CD4-positive, alpha-beta T cell treated with Interferon alpha-2 for 1 hour (primary cell): ENCODE results near the gene NMNAT2.

ENCODE experiments used
- DNase-seq, 2 donors: peaks; one replicate each; pipeline ENCODE4 v3.0.0-alpha.2; 2020 to 2022

NMNAT2 gene

DNA sequence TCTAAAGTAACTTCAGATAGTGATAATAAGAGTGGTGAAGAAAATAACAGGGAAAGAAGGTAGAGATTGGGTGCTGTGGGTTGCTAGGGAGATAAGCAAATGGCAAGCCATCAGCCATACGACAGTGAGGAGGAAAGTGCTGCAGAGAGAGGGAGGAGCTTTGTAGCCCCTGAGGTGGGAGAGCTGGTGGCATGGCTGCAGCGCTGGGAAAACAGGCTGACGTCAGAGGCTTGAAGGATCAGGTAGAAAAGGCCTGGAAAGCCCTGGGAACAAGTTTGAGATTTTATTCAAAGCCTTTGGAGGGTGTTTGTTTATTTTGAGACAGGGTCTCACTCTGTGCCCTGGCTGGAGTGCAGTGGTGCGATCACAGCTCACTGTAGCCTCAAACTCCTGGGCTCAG is 109.5 kb downstream of the NMNAT2 start:
- no peak for DNase-seq

DNA sequence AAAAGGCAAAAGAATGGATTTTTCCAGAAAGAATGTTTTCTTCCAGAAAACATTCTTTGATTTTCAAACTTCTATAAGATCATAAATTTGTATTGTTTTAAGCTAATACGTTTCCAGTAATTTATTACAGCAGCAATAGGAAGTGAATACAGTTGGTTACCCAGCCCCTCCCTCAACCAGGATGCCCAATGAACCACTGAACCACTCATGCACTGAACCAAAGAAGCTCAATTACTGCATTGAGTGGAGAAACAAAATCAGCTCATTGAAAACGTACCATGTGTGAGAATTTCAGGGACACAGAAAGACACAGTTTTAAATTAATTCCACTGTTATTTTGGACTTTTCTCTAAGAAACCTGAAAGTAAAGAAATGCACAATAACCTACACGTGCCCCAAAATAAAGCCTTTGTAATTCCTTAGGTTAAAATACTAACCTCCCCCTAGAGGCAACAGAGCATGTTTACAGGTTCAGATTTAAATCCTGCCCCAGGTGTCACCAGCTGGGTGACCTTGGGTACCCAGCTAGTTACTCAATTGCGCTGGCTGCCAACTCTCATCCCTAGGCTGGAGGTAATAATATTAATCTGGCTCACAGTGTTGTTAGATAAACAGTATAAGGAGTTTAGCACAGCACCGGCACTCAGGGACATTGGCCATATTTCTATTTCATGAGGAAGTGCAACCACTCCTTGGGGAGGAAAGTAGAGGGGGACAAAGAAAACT is 111.7 kb downstream of the NMNAT2 start:
- no peak for DNase-seq

DNA sequence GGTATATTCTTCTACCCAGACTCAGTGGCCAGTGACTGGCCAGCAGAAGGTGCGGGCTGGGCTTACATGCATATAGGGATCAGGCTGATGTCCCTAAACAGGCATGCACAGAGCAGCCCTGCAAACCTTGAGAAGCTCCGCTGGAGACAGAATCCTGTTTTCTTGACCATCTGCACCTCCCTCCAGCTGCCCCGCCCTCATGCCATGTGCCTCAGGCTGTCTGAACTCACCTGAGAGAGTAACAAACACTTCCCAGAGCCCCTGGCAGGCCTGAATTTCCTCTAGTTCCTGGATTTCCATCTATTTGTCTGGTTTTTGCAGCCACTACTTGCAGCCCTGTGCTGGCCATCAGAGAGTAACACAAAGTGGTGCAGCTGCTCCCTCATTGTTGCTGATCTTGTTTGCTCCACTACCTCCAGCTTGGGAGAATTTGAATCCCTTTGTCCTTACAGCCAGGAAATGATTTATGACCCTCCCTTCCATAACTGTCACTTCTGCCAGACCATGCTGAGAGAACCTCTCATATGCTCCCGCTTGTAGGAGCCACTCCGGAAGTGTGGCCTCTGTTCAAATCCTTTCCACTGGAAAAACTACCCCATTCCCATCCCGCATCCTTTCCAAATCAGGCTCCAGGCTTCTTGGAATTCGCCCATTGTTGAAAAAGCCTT is 113.6 kb downstream of the NMNAT2 start:
- DNase-seq = no peak

DNA sequence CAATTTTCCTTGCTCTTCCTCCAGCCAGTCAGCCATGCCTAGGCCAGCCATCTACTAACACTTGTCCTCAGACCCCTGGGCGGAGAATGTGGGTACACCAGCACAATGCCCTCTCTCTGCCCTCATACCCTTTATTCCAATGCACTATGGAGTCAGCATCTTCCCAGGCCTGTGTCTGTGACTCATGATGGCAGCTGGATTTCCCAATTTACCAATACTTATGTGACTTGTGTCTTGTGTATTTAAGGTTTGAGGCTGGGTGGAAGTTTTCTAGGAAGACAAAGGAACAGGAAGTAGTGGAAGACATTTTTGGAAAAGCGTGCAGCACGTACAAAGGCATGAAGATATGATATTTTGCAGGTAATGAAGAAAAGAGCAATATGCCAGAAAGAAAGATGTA is 114.3 kb downstream of the NMNAT2 start:
- DNase-seq = no peak

DNA sequence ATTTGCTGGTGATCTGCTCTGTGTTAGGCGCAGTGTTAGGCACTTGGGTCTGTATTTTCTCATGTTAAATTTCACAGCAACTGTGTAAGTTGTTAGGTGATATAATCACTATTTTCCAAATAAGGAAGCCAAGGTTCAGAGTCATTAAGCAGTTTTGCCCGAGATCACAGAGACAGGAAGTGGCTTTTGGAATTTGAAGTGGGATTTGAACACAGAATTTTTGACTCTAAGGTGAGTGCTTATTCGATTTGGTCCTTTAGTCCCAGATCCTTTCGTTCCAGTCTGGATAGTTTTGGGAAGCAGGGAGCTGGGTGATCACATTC is 114.9 kb downstream of the NMNAT2 start:
- DNase-seq = no peak

DNA sequence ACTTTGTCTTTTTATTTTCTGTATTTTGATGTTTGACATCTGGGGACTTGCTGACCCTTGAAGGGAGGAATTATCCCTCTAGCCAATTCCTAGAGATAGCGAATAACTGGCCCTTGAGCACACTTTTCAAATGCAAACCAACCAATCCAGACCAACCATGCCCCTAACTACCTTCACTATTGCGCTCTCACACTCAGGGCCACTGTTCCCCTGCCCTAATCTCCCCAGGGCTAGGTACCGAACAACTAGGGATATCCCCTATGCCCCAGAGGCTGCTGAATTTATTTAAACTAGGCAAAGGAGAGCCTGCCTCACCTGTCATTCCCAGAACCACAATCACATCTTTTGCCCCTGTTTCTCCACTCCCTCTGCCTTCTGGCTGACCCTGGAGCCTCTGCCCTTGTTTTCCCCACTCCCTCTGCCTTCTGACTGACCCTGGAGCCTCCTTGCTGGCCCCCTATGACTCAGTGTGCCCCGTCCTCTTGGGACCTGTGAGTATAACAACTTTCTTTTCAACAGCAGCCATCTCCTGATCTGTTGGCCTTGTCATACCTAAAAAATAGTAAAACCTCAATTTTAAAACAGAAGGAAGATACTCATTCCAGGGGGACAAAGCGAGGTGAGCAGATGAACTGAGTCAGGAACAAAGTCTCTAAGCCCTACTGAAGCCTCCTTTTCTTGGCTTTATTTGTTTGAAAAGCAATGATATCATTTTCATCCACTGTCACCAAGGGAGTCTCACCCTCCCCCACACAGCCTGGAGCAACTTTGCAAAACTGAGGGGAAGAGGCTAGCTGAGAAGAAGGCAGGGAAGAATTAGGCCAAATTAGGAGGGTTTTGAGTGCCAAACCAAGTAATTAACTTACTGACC is 115.5 kb downstream of the NMNAT2 start:
- no peak for DNase-seq

DNA sequence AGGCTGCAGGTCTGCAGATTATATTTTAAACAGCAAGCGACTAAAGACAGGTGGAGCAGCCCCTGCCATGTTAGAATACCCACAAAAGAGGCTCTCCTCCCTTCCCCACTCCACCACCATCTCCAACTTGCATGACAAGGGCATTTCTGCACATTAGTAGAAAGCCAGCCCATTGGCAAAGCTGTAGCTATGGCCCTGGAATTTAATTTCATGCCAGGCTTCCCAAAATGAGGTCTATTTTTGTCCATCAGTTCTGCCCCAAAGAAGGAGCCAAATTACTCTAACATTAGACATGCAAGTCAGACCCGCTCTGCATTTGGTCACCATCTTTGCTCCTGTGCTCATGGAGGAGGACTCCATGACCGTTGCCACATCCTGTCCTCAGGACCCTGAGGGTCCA is 116.9 kb downstream of the NMNAT2 start:
- DNase-seq = no peak

DNA sequence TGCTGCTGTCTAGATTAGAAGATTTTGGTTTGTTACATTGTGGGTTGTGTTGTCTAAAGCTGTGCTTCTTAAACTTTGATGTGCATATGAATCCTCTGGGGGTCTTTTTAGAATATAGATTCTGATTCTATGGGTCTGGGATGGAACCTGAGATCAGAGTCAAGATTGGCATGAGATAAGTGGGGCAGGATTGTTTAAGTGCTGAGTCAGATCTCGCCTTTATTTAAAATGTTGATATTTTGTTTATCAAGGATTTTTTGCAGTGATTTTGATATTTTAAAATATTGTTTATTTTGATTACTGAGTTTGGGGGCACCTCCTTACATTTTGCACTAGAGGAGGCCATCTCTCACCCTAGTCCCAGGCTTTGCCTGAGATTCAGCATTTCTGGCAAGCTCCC is 117.4 kb downstream of the NMNAT2 start:
- no peak for DNase-seq

DNA sequence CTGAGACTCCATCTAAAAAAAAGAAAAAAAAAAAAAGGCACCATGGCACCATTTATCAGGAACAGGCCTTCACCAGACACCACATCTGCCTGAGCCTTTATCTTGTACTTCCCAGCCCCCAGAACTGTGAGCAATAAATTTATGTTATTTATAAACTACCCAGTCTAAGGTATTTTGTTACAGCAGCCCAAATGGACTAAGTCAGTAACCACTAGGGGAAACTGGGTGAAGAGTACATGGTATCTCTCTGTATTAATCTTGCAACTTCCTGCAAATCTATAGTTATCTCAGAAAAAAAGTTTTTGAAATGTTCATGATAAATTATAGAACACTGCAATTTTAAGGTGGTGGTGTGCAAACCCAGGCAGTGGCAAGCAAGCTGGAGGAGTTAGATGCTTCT is 117.8 kb downstream of the NMNAT2 start:
- DNase-seq = no peak

DNA sequence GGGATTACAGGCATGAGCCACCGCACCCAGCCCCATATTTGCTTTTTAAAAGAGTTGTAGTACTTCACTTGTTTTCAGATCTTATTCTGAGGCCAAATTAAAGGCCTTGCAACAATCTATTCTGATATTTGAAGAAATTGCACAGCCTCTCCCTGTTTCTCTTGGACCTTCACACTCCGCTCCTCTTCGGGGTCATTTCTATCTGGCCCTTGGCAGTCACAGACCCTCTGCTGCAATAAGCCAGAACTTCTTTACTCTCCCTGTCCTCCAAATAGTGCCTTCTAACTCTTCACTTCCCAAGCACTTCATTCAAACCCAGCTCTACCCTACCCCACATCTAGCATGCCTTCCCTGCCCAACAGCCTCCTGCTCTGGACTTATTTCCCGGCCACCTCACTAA is 121.4 kb downstream of the NMNAT2 start:
- DNase-seq = no peak

DNA sequence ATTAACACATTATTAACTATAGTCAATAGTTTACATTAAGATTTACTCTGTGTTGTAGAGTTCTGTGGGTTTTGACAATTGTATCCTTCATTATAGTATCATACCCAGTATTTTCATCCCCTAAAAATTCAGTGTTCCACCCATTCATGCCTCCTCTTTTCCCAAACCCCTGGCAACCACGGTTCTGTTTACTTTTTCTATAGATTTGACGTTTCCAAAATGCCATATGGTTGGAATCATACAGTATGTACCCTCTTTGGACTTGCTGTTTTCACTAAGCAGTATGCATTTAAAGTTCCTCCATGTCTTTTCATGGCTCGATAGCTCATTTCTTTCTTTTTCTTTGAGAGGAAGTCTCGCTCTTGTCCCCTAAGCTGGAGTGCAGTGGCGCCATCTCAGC is 122.7 kb downstream of the NMNAT2 start:
- DNase-seq = no peak

DNA sequence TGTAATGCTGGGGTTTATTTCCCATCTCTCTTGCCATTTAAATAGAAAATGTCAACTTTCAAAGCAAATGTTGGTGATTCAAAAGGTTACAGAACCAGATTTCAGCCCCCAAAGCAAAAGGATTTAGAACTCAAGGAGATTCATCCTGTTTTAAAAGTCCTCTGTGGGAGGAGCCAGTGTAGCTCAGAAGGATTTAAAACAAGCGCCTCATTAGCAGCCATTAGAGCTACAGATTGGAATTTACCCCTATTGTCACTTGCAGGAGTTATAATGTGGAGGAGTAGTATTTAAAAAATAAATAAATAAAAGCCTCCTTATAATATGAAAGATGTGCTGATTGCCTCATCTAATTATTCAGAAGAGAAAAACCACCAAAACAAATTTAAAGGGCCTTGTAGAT is 124.3 kb downstream of the NMNAT2 start:
- no peak for DNase-seq

DNA sequence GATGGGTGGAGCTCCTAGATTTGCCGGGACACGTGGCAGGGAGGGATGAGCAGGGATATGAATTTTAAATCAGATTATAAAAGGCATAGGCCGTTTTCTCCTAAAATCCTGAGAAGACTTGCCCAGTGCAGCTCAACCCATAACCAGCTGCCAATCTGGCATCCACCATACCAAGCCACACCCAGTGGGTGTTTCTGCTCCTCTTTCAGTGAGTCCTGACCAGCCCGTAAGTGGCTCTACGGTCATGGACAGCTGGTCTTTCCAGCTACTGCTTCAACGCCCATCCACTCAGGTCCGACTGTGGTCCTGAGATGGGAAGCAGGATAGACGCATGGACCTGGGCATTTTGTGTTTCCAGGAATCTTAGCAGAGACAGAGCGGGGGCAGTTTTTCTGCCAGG is 124.9 kb downstream of the NMNAT2 start:
- DNase-seq = no peak

DNA sequence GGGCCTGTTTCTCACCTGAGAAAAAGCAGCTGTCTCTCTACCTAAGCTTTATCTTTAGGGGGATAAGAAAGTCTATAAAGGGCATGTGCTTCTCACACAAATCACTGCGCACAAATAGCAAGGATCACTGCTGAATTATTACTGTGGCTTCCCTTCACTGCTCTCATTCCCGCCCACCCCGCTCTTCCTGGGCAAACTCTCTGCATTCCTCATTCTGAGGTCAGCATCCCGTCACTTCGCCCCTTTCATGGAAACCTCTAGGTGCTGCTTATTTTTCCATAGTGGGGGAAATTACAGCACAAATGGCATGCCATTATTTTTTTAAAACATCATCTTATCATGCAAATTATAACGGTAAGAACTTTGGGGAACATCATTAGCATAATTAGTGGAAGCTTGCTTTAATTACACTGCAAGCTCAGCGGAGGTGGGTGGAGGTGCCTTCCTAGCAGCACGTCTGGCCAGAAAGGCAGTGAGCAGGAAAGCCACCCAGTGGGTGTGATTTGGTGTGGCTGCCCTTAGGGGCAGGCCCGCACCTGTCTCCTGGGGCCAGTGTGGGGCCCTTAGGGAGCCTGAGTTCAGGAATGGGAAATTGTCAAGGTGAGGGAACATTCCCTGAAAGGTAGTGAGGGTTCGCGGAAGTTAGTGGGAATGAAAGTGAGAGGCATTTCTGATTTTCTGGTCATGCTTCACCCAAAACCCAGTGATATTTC is 126.2 kb downstream of the NMNAT2 start:
- DNase-seq = no peak

DNA sequence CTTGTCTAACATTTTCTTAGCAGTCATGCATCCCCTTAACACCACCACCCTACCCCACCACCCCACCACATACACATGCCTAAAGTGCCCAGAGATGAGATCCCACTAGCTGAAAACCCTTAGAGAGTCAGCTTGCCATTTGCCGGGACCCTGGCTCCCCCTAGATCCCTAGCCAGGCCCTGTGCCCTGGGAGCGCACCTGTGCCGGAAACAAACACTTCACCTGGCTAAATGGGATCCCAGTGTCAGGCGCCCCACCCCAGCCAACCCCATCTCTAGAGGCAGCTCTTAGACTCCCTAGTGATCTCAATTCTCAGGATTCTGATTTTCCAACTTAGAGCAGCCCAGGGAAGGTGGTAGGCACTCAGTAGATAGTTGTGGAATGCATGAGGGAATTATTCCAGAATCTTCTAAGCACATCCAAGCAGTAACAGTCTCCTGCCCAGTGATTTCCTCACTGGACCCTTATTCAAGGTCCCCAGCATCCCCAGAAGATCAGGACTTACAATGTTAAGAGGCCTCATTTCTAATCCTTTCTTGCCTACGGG is 126.9 kb downstream of the NMNAT2 start:
- DNase-seq = no peak

DNA sequence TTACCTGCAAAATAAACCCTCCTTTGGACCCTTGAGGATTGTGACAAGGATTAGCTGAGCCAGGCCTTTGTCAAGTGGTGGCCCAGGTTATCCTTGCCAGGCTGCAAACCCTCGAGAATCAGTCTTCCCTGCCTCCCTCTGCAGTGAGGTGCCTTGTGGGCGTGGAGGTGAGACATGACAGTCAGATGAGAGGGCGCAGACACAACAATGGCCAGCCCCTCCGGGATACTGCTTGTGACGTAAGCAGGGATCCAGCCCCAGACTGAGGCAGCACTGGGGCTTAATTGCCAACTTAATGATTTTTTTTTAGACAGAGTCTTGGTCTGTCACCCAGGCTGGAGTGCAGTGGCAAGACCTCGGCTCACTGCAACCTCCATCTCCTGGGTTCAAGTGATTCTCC is 127.6 kb downstream of the NMNAT2 start:
- DNase-seq = no peak

DNA sequence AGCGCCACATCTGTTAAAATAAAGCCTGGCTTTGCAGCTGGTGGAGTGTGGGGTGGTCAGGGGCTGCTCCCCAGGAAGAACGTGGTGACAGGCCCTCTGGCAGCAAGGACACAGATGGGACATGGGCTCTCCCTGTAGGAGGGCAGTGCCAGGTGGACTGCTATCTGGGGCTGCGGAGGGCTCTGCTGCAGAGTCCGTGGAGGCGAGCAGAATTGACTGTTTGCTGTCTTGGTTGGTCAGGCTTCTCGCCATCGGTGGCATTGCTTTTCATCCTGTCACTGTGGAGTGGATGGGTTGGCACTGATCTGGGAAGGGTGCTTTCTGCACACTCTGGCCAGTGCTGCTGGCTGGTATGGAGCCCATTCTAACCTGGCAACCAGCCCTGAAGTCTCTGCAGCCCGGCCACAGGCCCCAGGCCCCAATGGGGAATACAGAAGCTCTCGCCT is 129.1 kb downstream of the NMNAT2 start:
- DNase-seq = no peak

DNA sequence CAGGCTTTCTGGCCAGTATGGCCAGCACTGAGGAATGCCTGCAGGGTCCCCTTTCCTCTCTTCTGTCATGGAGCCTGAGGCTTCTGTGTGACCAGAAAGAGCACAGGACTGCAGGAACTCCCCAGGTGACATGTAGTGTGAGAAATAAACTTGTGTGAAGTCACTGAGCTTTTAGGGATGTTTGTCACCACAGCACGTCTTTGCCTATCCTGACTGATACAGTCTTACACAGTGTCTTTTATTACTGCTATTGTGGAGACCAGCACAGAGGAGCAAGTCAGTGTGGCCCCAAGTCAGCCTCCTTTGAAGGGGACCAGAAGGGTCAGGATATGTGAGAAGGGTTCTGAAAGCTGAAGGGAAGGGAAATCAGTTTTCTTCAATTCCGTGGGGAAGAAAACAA is 129.6 kb downstream of the NMNAT2 start:
- no peak for DNase-seq

DNA sequence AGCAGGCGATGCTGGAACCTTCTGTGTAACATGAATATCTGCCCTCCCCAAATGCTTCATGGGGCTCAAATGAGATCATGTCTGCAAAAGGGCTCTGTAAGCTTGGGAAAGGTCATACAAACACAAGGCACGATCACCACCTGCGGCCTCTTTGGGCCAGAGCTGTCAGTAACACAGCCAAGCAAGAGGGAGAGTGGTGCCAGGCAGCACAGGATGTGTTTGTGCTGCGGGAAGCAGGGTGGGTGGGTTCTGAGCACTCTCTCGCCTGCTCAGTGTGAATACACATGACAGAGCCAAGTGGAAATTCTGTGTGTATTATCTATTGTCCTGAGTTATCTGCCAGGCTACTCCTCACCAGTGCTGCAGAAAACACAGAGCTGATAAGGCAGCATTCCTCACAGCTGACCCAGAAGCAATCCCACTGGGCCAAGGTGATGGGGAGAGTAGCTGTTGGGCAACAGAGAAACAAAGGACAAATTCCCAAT is 130.9 kb downstream of the NMNAT2 start:
- no peak for DNase-seq

DNA sequence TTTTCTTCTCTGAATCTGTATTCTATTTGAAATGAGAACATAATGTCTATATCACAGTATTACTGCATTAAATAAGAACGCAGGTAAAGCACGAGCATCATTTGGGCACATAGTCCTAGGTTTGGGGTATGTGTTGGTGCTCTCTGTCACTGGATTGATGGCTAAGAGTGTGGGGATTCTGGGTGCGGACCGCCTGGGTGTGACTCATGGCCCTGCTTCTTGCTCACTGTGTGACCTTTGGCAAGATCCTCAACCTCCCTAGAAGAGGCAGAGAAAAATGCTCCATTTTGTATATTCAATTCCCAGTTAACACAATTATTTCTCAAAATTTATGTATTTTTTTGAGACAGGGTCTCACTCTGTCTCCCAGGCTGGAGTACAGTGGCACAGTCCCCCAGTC is 132.4 kb downstream of the NMNAT2 start:
- DNase-seq = no peak

DNA sequence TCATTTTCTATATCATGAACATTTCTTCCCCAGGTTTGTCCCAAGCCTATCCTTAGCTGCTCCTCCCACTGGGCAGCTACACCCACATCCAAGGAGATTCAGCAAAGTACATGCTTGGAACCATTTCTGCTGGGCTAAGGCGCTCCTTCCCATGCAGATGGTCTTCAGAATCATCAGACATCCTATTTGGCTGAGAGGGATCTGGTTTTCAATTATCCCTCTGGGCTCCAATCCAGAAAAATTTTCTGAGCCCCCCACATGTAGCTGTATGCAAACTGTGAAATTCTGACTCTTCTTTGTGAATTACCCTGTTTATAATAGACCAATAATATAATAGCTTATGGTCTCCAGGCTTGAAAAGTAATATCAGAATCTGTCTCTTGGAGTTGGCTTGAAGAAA is 132.9 kb downstream of the NMNAT2 start:
- DNase-seq = no peak

DNA sequence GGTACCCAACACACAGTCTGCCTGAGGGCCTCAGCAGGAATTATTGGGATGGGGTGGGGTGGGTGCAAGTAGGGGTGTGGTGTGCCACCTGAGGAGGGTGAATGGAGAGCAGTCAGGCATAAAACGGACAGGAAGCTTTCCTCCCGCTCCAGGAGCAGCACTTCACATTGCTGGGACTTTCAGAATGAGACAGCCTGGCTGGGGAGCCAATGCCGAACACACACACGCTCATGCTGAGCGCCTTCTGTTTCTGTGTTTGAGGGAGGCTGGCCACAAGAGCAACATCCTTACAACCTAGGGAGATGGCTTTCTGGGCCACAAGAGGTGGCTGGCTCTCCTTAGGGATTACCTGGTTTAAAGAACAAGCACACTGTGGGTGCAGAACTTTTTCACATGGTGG is 134.1 kb downstream of the NMNAT2 start:
- DNase-seq = no peak

DNA sequence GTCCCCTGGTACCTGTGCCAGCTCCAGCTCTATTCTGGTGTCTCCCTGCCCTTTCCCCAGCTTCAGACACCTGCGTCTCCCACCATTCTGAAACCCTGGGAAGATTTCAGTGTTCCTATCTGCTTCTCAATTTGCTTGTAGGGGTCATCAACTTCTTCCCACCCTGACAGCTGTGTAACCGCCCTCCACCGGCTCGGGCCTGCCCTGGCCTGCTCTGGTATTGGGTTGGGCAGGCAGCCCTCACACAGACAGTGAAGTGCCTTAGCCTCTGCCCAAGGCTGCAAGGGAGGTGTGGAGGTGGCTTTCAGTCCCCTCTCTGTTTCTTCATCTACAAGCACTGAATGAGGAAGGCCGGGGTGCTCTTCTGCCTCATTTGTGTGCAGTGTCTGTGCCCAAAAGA is 134.9 kb downstream of the NMNAT2 start:
- DNase-seq = no peak
